Renal cortical epithelial cell (primary cell): ENCODE results near the gene CSNK2A1. TPM values are rescaled to one million over a fixed set of nuclear protein-coding genes. Genes with fewer than 3 reads are reported as not detected.
"Not testable (repeated sequence)": the region's sequence is repeated elsewhere in the genome, so short reads cannot be mapped to it uniquely, and the experiment has no call there.

Experiments used
- DNase-seq: peaks from one replicate; pipeline ENCODE4 v3.0.0-alpha.2; 2011; ENCODE audit warnings: low read depth
- total RNA-seq: library from RNA; depleted of rRNA; stranded (reverse); fragments of >200 nt; gene quantifications from 2 replicates; pipeline ENCODE4 v1.2.3, GENCODE V29; 2014

Gene CSNK2A1
- total RNA-seq, 1 donor from 2014 or later: 222 TPM

- no peak for DNase-seq
Observed at GRCh38 chr20:458776-459175, 84.8 kb downstream of the CSNK2A1 start.

GRCh38 chr20:454951-455350, 88.6 kb downstream of the CSNK2A1 start:
- DNase-seq: no peak

- not testable (repeated sequence) for DNase-seq
Observed at GRCh38 chr20:452021-452420, 91.6 kb downstream of the CSNK2A1 start.

GRCh38 chr20:445514-446336, 97.9 kb downstream of the CSNK2A1 start:
- DNase-seq: no peak

- DNase-seq: no peak
Observed at GRCh38 chr20:444862-445426, 98.6 kb downstream of the CSNK2A1 start.

GRCh38 chr20:444117-444516, 99.5 kb downstream of the CSNK2A1 start:
- no peak for DNase-seq

- no peak for DNase-seq
Observed at GRCh38 chr20:443223-443775, 100.3 kb downstream of the CSNK2A1 start.

GRCh38 chr20:440636-441035, 103.0 kb downstream of the CSNK2A1 start:
- DNase-seq: no peak

GRCh38 chr20:440148-440547, 103.4 kb downstream of the CSNK2A1 start:
- DNase-seq: no peak

- DNase-seq: no peak
Observed at GRCh38 chr20:438571-439469, 104.8 kb downstream of the CSNK2A1 start.

- DNase-seq: no peak
Observed at GRCh38 chr20:437787-438486, 105.7 kb downstream of the CSNK2A1 start.

GRCh38 chr20:436476-436875, 107.1 kb downstream of the CSNK2A1 start:
- DNase-seq: no peak

GRCh38 chr20:435558-435957, 108.0 kb downstream of the CSNK2A1 start:
- DNase-seq: no peak

- no peak for DNase-seq
Observed at GRCh38 chr20:434661-435419, 108.8 kb downstream of the CSNK2A1 start.

- peak; percentile 50 for DNase-seq
Observed at GRCh38 chr20:434221-434620, 109.4 kb downstream of the CSNK2A1 start.

GRCh38 chr20:433300-433975, 110.2 kb downstream of the CSNK2A1 start:
- peak; percentile 56 for DNase-seq

GRCh38 chr20:432677-433299, 110.8 kb downstream of the CSNK2A1 start:
- DNase-seq: no peak

- DNase-seq: no peak
Observed at GRCh38 chr20:432208-432607, 111.4 kb downstream of the CSNK2A1 start.

GRCh38 chr20:431012-431904, 112.3 kb downstream of the CSNK2A1 start:
- DNase-seq: peak; percentile 78
